ENCODE measurements around the gene PCYT2. TPM values are rescaled to one million over a fixed set of nuclear protein-coding genes. Genes with fewer than 3 reads are reported as not detected.

PCYT2 gene
- total and polyA plus RNA-seq, 2 donors (not counting 1 experiment from before 2014, with no cell fraction given) = 33.4 to 34.9 TPM

DNA sequence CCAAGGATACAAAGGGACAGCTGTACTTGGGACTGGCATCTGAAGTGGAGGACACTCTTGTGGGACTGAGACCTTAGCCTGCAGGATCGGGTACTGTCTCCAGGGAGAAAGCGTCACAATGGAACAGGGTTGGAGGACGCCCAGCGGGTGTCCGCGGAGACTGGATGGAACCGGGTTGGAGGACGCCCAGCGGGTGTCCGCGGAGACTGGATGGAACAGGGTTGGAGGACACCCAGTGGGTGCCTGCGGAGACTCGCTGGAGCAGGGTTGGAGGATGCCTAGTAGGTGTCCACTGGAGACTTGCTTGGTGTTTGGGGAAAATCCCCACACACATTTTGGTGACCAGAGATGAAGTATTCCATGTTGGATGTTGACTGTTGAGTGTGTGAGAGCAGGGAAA is 36.0 kb upstream of the PCYT2 start, which contains the start of gene MYADML2:
Gene MYADML2, minus strand, starts transcription at position 45 of the 400 bp plus-strand sequence. CDS start 5,492 bp downstream, outside the sequence.
- no peak within 1 kb of the TSS for H3K27ac Mint-ChIP-seq
- WGBS (ENCODE audit: insufficient coverage) = 90% methylated on average over 12 of the region's 13 CpGs
- ATAC-seq (ENCODE audit: low read depth) (no peak), DNase-seq (no peak)
- no peaks in the 10 kb centered on the region for H4K20me1 ChIP-seq (ENCODE audit: control insufficient read depth, insufficient read depth, low read length, poor library complexity, severe bottlenecking)
- intact Hi-C loops (cut with micrococcal nuclease) = no loop called here
- POLR2A ChIA-PET = no interaction called here
- H3K9ac ChIP-seq (ENCODE audit: low read length) = no peak within 1 kb of the TSS
- CTCF ChIA-PET = no interaction called here
- peaks cover 0 to 3% (median 0%) of the 10 kb centered on the region in 4 experiments for H3K27me3 ChIP-seq (replicated peaks in 1 of 4; ENCODE audit: control extremely low read depth in 1 of 4, control insufficient read depth in 3 of 4, insufficient read depth in 4 of 4, low read length in 3 of 4)
- H3K4me2 ChIP-seq (replicated peaks; ENCODE audit: low read depth, low read length, poor library complexity, severe bottlenecking) = no peak within 1 kb of the TSS
- peaks cover 5% of the 10 kb centered on the region for H3K27me3 Mint-ChIP-seq
- H3K4me1 ChIP-seq (ENCODE audit: control insufficient read depth in 2 of 2, insufficient read depth in 2 of 2, low read length in 2 of 2) = no peaks in the 10 kb centered on the region
- H3K79me2 ChIP-seq (ENCODE audit: control insufficient read depth, insufficient read depth, low read length) = no peaks in the 10 kb centered on the region
- H2AFZ ChIP-seq (ENCODE audit: insufficient read depth, low read depth, low read length, poor library complexity, severe bottlenecking) = no peak within 1 kb of the TSS
- no peaks in the 10 kb centered on the region for H3K9me3 Mint-ChIP-seq (ENCODE audit: insufficient read depth)
- H3K27ac ChIP-seq (ENCODE audit: low read length in 2 of 2) = no peak within 1 kb of the TSS
- no peaks in the 10 kb centered on the region for H3K4me1 Mint-ChIP-seq
- H3K4me3 ChIP-seq (ENCODE audit: control extremely low read depth in 1 of 5, extremely low read depth in 1 of 5, insufficient read depth in 1 of 5, low read depth in 2 of 5, low read length in 4 of 5) = no peak within 1 kb of the TSS
- no peaks in the 10 kb centered on the region for H3K9me3 ChIP-seq (ENCODE audit: control extremely low read depth in 1 of 3, control insufficient read depth in 2 of 3, insufficient read depth in 1 of 3, low read length in 2 of 3)
- H3K4me3 Mint-ChIP-seq = no peak within 1 kb of the TSS
- TF ChIP-seq EZH2 (IDR thresholded peaks at IDR 0.05; ENCODE audit: borderline replicate concordance, insufficient read depth, low read depth, low read length, poor library complexity, severe bottlenecking) = no peak
- TF ChIP-seq, protein P1, sequence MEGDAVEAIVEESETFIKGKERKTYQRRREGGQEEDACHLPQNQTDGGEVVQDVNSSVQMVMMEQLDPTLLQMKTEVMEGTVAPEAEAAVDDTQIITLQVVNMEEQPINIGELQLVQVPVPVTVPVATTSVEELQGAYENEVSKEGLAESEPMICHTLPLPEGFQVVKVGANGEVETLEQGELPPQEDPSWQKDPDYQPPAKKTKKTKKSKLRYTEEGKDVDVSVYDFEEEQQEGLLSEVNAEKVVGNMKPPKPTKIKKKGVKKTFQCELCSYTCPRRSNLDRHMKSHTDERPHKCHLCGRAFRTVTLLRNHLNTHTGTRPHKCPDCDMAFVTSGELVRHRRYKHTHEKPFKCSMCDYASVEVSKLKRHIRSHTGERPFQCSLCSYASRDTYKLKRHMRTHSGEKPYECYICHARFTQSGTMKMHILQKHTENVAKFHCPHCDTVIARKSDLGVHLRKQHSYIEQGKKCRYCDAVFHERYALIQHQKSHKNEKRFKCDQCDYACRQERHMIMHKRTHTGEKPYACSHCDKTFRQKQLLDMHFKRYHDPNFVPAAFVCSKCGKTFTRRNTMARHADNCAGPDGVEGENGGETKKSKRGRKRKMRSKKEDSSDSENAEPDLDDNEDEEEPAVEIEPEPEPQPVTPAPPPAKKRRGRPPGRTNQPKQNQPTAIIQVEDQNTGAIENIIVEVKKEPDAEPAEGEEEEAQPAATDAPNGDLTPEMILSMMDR (IDR thresholded peaks at IDR 0.05) = no peak
- H3K36me3 ChIP-seq (replicated peaks in 1 of 2; ENCODE audit: control extremely low read depth in 1 of 2, control insufficient read depth in 1 of 2, extremely low read depth in 1 of 2, insufficient read depth in 2 of 2, low read length in 1 of 2) = no peaks in the 10 kb centered on the region

DNA sequence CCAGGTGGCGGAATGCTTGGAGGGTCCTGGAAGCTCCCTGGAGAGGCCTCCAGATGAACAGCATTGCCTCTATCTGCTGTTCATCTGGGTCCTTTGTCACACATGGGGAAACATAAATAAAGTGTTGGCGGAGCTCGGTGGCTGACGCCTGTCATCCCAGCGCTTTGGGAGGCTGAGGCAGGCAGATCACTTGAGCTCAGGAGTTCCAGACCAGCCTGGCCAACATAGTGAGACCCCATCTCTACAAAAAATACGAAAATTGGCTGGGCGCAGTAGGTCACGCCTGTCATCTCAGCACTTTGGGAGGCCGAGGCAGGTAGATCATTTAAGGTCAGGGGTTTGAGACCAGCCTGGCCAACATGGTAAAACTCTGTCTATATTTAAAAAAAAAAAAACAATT is 33.7 kb upstream of the PCYT2 start:
- Histone ChIP-seq H3K36me3 (replicated peaks in 1 of 2; ENCODE audit: control extremely low read depth in 1 of 2, control insufficient read depth in 1 of 2, extremely low read depth in 1 of 2, insufficient read depth in 2 of 2, low read length in 1 of 2) (no peaks in the 10 kb centered on the region), H3K27me3 (replicated peaks in 1 of 4; ENCODE audit: control extremely low read depth in 1 of 4, control insufficient read depth in 3 of 4, insufficient read depth in 4 of 4, low read length in 3 of 4) (peaks cover 0 to 19% (median 2%) of the 10 kb centered on the region in 4 experiments), H3K79me2 (ENCODE audit: control insufficient read depth, insufficient read depth, low read length) (no peaks in the 10 kb centered on the region), H3K27ac (ENCODE audit: low read length in 2 of 2) (no peak overlapping the region), H3K4me2 (replicated peaks; ENCODE audit: low read depth, low read length, poor library complexity, severe bottlenecking) (no peak overlapping the region), H3K4me1 (ENCODE audit: control insufficient read depth in 2 of 2, insufficient read depth in 2 of 2, low read length in 2 of 2) (peaks cover 0 to 4% of the 10 kb centered on the region in 2 donors), H3K9ac (ENCODE audit: low read length) (no peak overlapping the region), H3K4me3 (ENCODE audit: control extremely low read depth in 1 of 5, extremely low read depth in 1 of 5, insufficient read depth in 1 of 5, low read depth in 2 of 5, low read length in 4 of 5) (no peak overlapping the region), H3K9me3 (ENCODE audit: control extremely low read depth in 1 of 3, control insufficient read depth in 2 of 3, insufficient read depth in 1 of 3, low read length in 2 of 3) (no peaks in the 10 kb centered on the region), H4K20me1 (ENCODE audit: control insufficient read depth, insufficient read depth, low read length, poor library complexity, severe bottlenecking) (no peaks in the 10 kb centered on the region), H2AFZ (ENCODE audit: insufficient read depth, low read depth, low read length, poor library complexity, severe bottlenecking) (no peak overlapping the region)
- no peak for ATAC-seq (ENCODE audit: low read depth)
- no peak for DNase-seq
- TF ChIP-seq, protein P1 (IDR thresholded peaks at IDR 0.05) = no peak
- no peak overlapping the region for H3K4me3 Mint-ChIP-seq
- no peaks in the 10 kb centered on the region for H3K4me1 Mint-ChIP-seq
- no peak overlapping the region for H3K27ac Mint-ChIP-seq
- intact Hi-C loops (cut with micrococcal nuclease) = no loop called here
- peaks cover 7% of the 10 kb centered on the region for H3K27me3 Mint-ChIP-seq
- CTCF ChIA-PET = interaction anchor here (0.7 to 1.2 kb wide), 2 partner anchors 11 to 15 kb away, joined by 4 to 6 read pairs; no protein-coding TSS in a partner anchor
- POLR2A ChIA-PET = no interaction called here
- H3K9me3 Mint-ChIP-seq (ENCODE audit: insufficient read depth) = no peaks in the 10 kb centered on the region
- 93% methylated on average over 6 of the region's 9 CpGs for WGBS (ENCODE audit: insufficient coverage)
